Hindlimb muscle (tissue), 1 donor: ENCODE measurements around the gene RNF149. TPM values are rescaled to one million over a fixed set of nuclear protein-coding genes. Genes with fewer than 3 reads are reported as not detected.
"Not testable (repeated sequence)": the region's sequence is repeated elsewhere in the genome, so short reads cannot be mapped to it uniquely, and the experiment has no call there.

Experiments used
- DNase-seq: peaks from one replicate; pipeline ENCODE4 v3.0.0-alpha.2; 2013
- polyA plus RNA-seq: library from polyadenylated mRNA; unstranded; fragments of 120-200 nt; gene quantifications from one replicate; pipeline ENCODE4 v1.2.1, GENCODE V29; 2013; ENCODE audit not compliant: insufficient read length

RNF149 gene
- polyA plus RNA-seq, 1 donor: 34.8 TPM

DNA sequence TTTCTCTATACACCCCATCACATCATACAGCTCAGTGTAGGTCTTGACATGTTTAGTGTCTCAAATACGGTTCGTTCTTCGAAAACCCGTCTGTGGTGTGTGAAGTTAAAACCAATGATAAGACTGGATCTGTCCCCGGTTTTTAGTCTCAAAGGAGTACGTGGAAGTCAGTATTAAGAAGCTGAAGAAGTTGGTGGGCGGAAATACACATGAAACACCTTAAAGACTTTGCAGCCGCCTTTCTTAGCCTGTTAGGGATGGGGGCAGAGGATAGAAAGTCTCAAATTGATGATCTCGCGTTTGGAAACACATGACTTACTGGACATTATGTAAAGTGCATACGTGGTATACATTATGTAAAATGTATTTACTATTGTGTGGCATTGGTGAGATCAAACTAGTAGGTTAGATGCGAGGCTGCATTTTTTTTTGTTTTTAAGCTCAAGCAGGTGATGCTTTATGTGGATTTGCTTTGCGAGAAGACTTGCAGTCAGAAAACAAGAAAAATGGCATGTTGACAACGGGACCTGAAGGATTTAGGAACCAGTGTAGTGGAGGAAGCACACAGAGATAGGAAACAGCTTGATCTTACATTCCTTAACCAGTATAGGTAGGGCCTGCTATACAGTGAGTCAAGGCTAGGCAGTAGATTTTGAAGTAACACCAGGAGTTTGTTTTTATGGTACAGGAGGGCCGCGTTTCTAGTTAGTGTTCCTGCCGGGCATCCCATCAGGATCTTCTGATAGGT lies 54.6 kb downstream of the RNF149 start:
- DNase-seq: no peak

DNA sequence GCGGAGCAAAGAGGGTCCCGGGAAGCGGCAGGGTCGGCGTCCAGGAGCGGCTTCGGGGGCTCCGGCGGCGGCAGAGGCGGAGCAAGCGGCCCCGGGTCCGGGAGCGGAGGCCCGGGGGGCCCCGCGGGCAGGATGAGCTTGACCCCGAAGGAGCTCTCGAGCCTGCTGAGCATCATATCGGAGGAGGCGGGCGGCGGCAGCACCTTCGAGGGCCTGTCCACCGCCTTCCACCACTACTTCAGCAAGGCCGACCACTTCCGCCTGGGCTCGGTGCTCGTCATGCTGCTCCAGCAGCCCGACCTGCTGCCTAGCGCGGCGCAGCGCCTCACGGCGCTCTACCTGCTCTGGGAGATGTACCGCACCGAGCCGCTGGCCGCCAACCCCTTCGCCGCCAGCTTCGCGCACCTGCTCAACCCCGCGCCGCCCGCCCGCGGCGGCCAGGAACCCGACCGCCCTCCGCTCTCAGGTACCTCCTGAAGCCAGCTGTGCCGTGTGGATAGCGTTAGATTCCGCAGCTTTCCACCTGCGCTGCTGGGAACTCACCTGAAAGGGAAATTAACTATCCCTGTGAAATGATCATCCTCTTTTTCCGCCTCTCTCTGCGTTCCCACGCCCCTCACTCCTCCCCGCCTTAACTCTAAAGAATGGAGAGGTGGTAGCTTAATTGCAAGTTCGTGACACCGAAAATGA lies 55.3 kb downstream of the RNF149 start:
- DNase-seq: peak; percentile 62

DNA sequence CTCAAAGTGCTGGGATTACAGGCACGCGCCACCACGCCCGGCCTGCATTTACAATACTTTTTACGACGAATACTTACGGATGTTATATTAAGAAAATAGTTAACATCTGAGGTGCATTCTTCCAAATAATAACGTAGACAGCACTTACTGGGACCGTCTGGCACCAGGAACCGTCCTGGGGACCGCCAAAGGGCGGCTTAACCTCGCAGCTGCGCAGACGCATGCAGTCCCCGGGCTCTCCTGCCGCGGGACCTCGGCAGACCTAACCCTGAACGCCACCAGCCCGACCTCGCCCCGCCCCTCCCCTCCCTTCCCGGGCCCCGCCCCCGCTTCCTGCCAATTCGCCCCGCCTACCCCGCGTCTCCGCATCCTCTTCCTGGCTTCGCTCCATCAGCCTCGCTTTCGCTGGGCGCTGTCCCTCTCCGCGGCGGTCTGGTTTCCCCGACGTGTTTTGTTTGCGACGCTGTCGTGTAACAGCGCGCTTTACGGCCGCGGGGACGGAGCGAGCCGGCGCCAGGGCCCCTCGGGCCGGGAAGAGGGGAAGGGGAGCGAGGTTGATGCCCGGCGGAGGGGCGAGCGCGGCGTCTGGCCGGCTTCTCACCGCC lies 56.0 kb downstream of the RNF149 start, which contains the start of gene CNOT11:
CNOT11 (plus strand) TSS at position 479 of the 605 bp plus-strand sequence; CDS start at position 558, 79 bp downstream.
- peak; percentile 99 for DNase-seq

- no peak for DNase-seq
Observed at GRCh38 chr2:101251844-101252407, 56.6 kb downstream of the RNF149 start.

GRCh38 chr2:101251246-101251781 lies 57.2 kb downstream of the RNF149 start:
- not testable (repeated sequence) for DNase-seq

GRCh38 chr2:101249826-101250225 lies 58.7 kb downstream of the RNF149 start:
- no peak for DNase-seq

DNA sequence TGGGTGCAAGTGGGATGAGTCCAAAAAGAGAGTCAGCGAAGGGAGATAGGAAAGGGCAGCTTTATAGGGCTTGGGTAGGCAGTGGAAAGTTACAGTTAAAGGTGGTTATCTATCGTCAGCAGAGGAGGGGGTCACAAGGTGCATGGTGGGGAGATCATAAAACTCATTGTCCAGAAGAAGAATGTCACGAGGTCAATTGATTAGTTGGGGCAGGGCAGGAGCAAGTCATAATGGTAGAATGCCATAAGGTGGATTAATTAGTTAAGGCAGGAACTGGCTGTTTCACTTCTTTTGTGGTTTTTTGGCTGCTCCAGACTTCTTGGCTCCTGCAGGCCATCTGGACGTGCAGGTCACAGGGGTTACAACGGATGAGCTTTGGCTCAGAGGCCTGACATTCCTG lies 59.7 kb downstream of the RNF149 start:
- DNase-seq: not testable (repeated sequence)

GRCh38 chr2:101245468-101245867 lies 63.0 kb downstream of the RNF149 start:
- not testable (repeated sequence) for DNase-seq

DNA sequence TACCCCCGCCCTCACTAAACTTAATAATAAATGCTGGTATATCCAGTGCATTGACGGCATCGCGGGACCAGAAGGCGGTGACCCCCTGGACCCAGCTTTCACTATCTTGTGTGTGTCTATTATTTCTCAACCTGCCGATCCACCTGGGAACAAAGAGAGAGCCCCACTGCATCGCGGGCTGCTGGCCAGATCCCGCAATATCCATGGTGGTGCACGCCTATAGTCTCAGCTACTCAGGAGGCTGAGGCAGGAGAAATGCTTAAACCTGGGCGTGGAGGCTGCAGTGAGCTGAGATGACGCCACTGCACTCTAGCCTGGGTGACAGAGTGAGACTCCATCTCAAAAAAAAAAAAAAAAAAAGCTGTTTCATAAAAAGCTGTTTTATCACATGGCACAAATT lies 63.6 kb downstream of the RNF149 start:
- DNase-seq: not testable (repeated sequence)

- not testable (repeated sequence) for DNase-seq
Observed at GRCh38 chr2:101244373-101244772, 64.1 kb downstream of the RNF149 start.

DNA sequence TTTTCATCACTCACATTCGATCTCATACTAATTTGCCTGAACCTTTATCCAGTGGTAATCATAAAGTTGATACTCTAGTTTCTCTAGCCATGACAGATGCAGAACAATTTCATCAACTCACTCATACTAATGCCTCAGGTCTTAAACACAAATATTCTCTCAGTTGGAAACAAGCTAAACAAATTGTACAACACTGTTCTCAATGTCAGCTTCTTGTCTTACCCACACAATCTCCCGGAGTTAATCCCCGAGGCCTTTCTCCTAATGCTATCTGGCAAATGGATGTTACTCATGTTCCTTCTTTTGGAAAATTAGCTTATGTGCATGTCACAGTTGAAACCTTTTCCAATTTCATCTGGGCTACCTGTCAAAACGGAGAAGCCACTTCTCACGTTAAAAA lies 67.3 kb downstream of the RNF149 start:
- no peak for DNase-seq

DNA sequence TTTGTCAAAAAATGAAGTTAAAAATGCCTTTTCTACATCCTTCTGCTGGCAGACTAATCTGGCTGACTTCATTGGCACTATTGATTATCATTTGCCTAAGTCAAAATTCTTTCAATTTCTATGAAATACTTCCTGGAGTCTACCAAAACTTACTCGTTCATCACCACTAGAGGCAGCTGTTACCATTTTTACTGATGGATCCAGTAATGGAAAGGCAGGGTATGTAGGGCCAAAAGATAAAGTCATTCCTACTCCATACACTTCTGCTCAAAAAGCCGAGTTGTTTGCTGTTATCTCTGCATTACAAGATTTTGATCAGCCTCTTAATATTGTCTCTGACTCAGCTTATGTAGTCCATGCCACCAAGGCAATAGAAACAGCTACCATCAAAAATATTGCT lies 67.8 kb downstream of the RNF149 start:
- not testable (repeated sequence) for DNase-seq

DNA sequence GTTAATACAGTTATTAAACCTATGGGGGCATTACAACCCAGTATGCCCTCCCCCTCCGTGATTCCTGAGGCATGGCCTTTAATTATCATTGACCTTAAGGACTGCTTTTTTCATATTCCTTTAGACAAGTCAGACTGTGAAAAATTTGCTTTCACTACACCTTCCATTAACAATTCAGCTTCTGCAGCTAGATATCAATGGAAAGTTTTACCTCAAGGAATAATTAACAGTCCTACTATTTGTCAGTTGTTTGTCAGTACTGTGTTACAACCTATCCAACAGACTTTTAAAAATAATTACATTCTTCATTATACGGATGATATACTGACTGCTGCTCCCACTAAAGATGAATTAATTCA lies 68.8 kb downstream of the RNF149 start:
- DNase-seq: not testable (repeated sequence)

GRCh38 chr2:101238930-101239759 lies 69.4 kb downstream of the RNF149 start:
- DNase-seq: no peak

DNA sequence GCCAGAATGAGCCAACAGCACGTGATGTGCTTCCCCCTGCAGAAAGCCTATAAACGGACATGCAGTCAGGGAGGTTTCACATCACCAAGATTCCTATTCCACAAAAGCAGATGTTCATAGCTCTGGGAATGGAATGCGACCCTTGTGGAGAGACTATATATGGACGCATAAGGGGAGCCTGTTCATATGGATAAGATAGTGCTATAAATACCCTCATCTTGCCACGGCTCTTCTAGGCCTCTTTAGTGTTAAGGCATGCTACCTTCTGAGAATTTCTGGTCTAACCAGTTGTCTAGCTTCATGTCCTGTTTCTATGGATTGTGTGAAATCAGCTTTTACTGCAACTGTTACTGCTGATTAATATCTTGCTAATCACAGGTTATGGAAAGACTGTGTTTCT lies 70.6 kb downstream of the RNF149 start:
- DNase-seq: not testable (repeated sequence)

DNA sequence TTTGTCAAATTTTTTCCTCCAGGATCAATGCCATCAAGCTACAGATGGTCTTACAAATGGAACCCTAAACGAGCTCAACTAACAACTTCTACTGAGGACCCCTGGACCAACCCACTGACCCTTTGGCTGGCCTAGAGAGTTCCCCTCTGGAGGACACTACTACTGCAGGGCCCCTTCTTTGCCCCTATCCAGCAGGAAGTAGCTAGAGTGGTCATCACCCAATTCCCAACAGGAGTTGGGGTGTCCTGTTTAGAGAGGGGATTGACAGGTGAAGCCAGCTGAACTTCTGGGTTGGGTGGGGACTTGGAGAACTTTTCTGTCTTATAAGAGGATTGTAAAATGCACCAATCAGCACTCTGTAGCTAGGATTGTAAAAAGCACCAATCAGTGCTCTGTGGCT lies 72.5 kb downstream of the RNF149 start:
- DNase-seq: not testable (repeated sequence)

DNA sequence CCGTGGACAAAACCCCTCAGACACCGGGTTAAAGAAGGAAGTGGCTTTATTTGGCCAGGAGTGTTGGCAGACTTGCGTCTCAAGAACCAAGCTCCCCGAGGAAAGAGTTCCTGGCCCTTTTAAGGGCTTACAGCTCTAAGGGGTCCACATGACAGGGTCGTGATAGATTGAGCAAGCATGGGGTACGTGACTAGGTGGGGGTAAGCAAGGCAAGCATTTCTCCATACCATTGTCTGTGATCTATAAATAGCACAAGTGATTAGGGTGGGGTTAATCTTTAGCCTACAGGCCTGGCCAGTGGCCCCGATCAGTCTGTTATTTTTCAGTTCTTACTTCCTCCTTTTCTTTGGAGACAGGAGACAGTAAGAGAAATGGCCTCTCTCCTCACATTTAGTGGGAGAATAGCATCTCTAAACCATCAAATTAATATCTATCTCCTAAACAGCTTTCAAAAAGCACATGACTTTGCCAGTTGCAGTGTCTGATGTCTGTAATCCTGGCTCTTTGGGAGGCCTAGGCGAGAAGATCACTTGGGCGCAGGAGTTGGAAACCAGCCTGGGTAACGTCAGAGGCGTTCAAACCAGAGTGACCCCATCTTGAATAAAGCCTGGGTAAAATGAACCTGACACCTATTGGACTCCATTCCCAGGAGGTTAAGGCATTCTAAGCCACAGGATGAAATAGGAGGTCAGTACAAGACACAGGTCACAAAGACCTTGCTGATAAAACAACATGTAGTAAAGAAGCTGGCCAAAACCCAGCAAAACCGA lies 74.1 kb downstream of the RNF149 start:
- DNase-seq: no peak

DNA sequence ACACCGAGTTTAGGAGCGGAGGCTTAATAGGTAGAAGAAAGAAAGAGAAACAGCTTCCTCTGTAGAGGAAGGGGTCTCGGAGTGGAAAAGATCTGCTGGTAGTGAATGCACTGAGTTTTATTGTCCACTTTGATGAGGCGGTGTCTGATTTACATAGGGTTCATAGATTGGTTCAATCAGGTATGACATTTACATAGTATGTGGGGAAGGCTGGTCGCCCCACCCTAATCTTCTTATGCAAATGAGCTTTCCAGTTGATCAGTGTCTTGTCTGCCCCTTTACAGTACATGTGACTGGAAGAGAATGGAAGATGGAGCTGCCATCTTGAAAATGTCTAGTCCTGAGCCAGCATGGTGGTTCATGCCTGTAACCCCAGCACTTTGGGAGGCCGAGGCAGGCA lies 75.7 kb downstream of the RNF149 start:
- DNase-seq: no peak

- DNase-seq: no peak
Observed at GRCh38 chr2:101231937-101232730, 76.4 kb downstream of the RNF149 start.

DNA sequence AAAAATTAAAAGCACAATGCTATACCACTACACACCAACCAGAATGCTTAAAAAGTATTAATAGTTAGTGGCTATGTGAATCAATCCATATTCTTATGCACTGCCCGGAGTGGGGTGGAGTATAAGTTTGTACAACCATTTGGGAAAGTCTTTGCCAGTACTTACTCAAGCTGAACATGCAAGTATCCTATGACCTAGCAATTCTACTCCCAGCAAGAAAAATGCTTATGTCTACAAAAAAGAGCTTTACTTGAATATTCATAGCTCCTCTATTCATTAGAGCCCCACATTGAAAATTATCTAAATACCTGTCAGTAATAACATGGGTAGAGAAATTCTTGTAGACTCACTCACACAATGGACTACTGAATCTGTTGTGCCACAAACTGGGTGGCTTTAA lies 77.3 kb downstream of the RNF149 start:
- DNase-seq: no peak
